T-helper 2 cell treated with Interferon-gamma antibody and Interleukin-4, amounts not matched to agents 100 ng/mL and 5 ng/mL, for 36 hours (primary cell): ENCODE measurements around the gene KLHL42. TPM values are rescaled to one million over a fixed set of nuclear protein-coding genes. Genes with fewer than 3 reads are reported as not detected.
"Not testable (repeated sequence)": the region's sequence is repeated elsewhere in the genome, so short reads cannot be mapped to it uniquely, and the experiment has no call there.

Source experiments
- intact Hi-C: fragments of 100-400 bp; cut with micrococcal nuclease; formaldehyde crosslinking; loops from one replicate; pipeline ENCODE4 v1.15.1; 2023
- total RNA-seq: library from RNA; stranded (reverse); gene quantifications from 2 replicates; pipeline ENCODE4 v1.2.3, GENCODE V29; 2022

Gene KLHL42
- 15.8 and 18.5 TPM in 2 replicates for total RNA-seq

DNA sequence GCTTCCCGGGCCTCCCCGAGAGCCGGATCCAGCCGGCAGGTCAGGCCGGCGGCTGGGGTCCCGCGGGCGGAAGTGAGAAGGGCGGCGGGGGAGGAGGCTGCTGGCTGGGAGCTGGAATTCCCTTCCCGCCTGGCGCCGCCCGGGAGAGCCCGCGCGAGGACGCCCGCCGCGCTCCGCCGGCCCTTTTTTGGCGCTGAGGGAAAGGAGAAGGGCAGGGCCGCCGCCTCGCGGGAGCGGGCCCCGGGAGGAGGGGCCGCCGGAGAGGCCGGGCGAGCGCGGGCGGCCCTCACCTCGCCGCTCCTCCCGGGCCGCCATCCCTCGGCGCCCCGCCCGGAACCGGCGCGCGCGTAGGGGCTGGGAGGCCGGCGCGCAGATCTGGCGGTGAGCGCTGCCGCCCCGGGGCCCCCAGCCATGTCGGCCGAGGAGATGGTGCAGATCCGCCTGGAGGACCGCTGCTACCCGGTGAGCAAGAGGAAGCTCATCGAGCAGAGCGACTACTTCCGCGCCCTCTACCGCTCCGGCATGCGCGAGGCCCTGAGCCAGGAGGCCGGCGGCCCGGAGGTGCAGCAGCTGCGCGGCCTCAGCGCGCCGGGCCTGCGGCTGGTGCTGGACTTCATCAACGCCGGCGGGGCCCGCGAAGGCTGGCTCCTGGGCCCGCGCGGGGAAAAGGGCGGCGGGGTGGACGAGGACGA lies at the start of gene KLHL42, which contains the start of gene MANSC4:
TSS of gene KLHL42 (plus strand) at position 314 of the 692 bp plus-strand sequence. CDS start at position 412, 98 bp downstream.
TSS of gene MANSC4 (minus strand) at position 317 of the 692 bp plus-strand sequence. CDS start 8,960 bp downstream, outside the sequence.
- intact Hi-C loops = loop anchor here (1.0 to 2.0 kb wide), 3 partner anchors 42 to 1601 kb away; partner anchors contain the start of genes ERGIC2 and MRPS35

- intact Hi-C loops = loop anchor here (10.0 kb wide), 1 partner anchor 1143 kb away; no protein-coding TSS in a partner anchor
These were observed 47.8 kb upstream of the KLHL42 start for GRCh38 chr12:27732281-27732680.

GRCh38 chr12:27733052-27733656 lies 46.9 kb upstream of the KLHL42 start:
- intact Hi-C loops = loop anchor here (1.0 to 10.0 kb wide), 3 partner anchors 88 to 1142 kb away; no protein-coding TSS in a partner anchor

- intact Hi-C loops = loop anchor here (1.0 to 10.0 kb wide), 3 partner anchors 88 to 1141 kb away; no protein-coding TSS in a partner anchor
These were observed 46.2 kb upstream of the KLHL42 start for GRCh38 chr12:27733791-27734190.

DNA sequence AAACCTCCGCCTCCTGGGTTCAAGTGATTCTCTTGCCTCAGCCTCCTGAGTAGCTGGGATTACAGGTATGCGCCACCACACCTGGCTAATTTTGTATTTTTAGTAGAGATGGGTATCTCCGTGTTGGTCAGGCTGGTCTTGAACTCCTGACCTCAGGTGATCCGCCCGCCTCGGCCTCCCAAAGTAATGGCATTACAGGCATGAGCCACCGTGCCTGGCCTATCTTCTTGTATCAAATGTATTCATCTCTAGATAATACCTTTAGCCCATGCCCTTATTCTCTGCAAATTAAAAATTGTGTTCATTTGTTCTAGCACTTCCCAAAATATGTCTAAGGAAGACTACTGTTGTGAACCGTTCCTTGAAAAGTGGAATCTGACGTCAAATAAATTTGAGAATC lies 45.7 kb upstream of the KLHL42 start:
- intact Hi-C loops = loop anchor here (10.0 kb wide), 1 partner anchor 1140 kb away; no protein-coding TSS in a partner anchor

DNA sequence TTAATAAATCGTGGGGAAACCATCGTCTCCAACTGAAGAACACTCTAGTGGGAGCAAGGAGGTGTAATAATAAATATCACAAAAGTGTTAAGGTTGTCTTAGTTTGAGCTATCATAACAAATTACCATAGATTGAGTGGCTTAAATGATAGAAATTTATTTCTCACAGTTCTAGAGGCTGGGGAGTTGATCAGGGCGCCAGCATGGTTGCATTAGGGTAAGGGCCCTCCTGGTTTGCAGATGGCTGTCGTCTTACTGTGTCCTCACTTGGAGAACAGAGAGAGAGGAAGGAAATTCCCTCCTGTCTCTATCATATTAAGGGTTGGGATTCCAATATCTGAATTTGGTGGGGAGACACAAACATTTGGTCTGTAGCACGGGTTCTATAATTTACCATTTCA lies 36.4 kb upstream of the KLHL42 start:
- intact Hi-C loops = no loop called here

DNA sequence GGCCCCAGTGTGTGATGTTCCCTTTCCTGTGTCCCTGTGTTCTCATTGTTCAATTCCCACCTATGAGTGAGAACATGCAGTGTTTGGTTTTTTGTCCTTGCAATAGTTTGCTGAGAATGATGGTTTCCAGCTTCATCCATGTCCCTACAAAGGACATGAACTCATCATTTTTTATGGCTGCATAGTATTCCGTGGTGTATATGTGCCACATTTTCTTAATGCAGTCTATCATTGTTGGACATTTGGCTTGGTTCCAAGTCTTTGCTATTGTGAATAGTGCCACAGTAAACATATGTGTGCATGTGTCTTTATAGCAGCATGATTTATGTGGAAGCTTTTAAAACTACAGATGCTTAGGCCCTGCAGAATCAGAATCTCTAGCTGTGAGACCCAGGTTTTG lies 34.3 kb upstream of the KLHL42 start:
- intact Hi-C loops = not testable (repeated sequence)

GRCh38 chr12:27747111-27747820 lies 32.8 kb upstream of the KLHL42 start:
- intact Hi-C loops = no loop called here

- intact Hi-C loops = no loop called here
These were observed 28.5 kb upstream of the KLHL42 start for GRCh38 chr12:27751386-27752047.

GRCh38 chr12:27754795-27755194 lies 25.2 kb upstream of the KLHL42 start:
- intact Hi-C loops = no loop called here

- intact Hi-C loops = no loop called here
These were observed 23.3 kb upstream of the KLHL42 start for GRCh38 chr12:27756670-27757195.

DNA sequence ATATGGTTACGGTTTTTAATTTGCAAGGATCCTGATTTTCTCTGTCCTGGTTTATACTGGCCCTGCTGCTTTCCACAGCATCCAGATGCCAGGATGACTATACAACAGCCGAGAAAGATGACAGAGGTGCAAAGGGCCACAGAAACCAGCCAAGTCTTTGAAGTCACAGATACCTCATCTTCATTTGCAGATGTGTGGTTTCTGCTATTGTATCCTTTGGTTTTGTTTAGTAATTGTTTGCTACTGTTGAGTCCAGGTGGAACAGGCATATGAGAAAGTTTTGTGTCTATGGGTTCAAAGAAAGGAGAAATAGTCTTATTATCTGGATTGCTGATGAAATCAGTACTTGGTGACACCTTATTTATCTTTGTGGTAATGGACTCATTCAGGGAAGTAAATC lies 17.3 kb upstream of the KLHL42 start:
- intact Hi-C loops = no loop called here

DNA sequence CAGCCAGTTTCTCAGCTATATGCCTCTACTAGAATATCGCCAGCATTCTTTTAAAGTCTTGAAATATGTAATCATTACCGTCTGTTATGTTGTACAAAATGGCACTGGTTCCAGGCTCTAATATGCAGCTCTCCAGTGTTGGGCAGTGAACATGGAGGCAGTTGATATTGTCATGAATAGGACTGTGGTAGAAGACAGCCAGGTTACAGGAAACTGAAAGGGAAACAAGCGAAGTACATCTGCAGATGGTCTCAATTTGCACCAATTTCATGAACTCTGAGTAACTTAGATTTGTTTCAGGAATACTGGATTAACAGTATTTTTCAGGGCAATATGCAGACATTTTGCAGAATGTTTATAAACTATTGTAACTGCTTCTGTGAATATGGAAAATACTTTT lies 13.4 kb upstream of the KLHL42 start:
- intact Hi-C loops = no loop called here

DNA sequence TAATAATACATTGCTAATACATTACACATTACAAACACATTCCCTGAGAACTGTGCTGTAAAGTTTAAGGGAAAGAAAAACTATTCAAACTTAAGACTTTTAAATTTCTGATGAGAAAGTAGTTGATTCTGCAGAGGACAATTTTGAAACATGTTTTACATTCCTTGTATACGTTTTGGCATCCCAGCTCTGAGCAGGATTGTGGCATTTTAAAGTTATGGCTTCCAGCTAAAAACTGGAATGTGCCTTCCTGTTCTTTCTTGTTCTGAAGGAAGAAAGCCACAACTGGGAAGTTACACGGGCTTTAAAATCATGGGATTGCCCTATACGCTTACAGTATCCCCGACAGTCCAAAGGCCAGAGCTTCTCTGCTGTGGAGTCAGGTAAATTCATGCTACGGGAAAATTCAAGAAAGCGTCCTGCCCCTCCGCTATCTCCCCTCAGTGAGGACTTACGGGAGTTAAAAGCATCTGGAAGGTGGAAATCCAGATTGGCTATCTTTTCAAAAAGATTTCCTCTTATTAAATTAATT lies 10.8 kb upstream of the KLHL42 start:
- intact Hi-C loops = no loop called here

DNA sequence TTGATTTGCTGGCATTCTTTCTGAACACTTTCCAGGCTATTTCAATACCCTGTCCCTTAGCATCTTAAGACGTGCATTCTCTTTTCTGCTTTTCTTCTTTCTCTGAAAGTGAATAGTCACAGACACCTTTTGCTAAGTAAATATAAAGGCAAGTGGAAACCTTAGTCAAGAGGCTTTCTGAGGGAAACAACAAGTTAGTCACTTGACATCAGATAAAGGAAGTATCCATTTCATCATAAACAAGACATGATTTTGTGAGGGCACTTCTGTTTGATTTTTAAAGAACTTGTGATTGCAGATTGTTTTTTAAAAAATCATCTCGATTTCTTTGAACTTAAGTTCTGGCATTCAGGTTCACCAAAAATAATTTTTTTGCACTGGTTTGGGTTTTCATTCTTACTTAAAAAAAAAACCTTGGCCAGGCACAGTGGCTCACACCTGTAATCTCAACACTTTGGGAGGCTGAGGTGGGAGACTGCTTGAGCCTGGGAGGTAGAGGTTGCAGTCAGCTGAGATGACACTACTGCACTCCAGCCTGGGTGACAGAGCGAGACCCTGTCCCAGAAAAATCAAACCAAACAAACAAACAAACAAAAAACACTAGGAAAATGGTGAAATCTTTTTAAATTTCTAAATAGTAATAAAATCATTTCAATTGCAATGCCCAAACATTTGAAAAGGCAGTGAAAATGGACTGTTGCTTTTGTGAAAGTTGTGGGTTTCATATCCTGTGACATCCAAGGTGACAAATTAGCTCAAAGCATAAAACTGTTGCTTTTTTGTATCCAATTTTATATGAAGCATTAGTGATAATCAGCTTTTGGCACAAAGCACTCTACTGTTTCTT lies 8.3 kb upstream of the KLHL42 start:
- intact Hi-C loops = no loop called here

- intact Hi-C loops = no loop called here
These were observed 7.5 kb upstream of the KLHL42 start for GRCh38 chr12:27772328-27773049.

- intact Hi-C loops = no loop called here
These were observed 2.9 kb upstream of the KLHL42 start for GRCh38 chr12:27777141-27777540.

DNA sequence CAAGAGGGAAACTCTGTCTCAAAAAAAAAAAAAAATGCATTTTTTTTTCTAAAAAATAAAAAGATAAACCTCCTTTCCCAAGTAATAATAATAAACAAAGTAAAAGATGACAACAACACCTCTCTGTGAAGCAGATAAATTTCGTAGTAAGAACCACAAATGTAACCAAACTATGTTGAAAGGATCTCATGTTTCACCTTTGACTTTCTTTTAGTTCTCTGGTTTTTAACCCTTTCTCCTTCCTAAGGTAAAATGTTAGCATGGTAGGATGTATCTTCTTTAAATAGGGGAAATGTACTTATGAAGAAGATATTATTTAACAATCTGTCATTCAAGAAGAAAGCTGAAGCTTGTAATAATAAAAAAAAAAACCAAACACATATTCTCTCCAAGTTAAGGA lies 1.8 kb upstream of the KLHL42 start:
- intact Hi-C loops = no loop called here

DNA sequence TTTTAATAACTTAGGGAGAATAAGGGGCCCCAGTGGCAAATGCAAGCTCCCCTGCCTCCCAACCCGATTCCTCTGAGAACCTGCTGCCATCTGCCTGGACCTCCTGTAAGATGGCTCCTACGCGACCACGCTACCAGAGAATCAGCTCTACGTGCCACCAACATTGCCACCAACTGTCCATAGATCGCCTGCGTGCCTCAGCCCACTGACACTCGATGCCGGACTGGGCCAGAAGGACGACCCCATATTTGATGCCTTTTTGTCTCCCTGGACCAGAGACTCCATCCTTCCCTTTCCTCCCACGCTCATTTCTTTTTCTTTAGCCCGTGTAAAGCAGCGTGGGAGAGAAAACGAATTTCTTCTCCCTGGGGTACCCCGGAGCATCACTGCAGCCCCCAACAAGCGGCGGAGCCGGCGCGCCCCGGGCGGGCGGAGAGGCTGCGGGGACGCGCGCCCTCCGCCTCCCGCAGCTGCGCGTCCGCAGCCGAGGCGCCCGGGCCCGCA lies 565 bp upstream of the KLHL42 start:
- intact Hi-C loops = no loop called here
